ENCODE results near the gene CUZD1.

The CUZD1 gene

DNA sequence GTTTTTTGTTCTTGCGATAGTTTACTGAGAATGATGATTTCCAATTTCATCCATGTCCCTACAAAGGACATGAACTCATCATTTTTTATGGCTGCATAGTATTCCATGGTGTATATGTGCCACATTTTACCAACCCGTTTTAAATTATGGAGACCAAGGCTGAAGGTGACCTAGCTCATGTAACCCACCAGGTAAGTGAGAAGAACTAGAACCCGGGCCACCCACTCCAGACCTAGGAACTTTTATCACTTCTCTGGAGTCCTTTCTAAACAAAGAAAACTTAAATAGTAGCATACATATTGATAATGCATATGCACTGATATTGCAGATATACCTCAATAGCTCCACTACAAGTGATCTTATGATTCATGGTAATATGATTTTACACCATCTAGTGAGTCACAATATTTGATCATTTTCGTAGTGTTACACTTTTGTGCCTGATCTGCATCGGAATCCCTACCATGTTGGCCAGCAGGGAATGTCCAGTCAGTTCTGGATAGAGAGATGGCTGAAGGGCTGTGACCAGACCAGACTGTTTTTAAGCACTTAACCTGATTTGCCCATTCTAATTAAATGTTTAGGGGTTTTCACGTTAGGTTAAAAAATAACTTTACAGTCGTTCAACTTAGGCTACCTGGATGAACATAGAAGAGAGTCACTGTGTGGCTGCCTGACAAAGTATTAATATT, 15.2 kb downstream of the CUZD1 start:
- no peak for TF ChIP-seq CTCF (conservative IDR thresholded peaks at IDR 0.05; ENCODE audit: low read depth, low read length)
- no peak for DNase-seq (ENCODE audit: low read depth)
- H3K4me3 ChIP-seq (ENCODE audit: low read depth, low read length): no peak overlapping the region

GRCh38 chr10:122829454-122829853, 16.2 kb downstream of the CUZD1 start:
- H3K4me3 ChIP-seq (ENCODE audit: low read depth, low read length): no peak overlapping the region
- no peak for DNase-seq (ENCODE audit: low read depth)
- TF ChIP-seq CTCF (conservative IDR thresholded peaks at IDR 0.05; ENCODE audit: low read depth, low read length): no peak

GRCh38 chr10:122828716-122829255, 16.9 kb downstream of the CUZD1 start:
- no peak overlapping the region for H3K4me3 ChIP-seq (ENCODE audit: low read depth, low read length)
- no peak for DNase-seq (ENCODE audit: low read depth)
- no peak for TF ChIP-seq CTCF (conservative IDR thresholded peaks at IDR 0.05; ENCODE audit: low read depth, low read length)

GRCh38 chr10:122827302-122827701, 18.4 kb downstream of the CUZD1 start:
- no peak overlapping the region for H3K4me3 ChIP-seq (ENCODE audit: low read depth, low read length)
- DNase-seq (ENCODE audit: low read depth): no peak
- TF ChIP-seq CTCF (conservative IDR thresholded peaks at IDR 0.05; ENCODE audit: low read depth, low read length): no peak

DNA sequence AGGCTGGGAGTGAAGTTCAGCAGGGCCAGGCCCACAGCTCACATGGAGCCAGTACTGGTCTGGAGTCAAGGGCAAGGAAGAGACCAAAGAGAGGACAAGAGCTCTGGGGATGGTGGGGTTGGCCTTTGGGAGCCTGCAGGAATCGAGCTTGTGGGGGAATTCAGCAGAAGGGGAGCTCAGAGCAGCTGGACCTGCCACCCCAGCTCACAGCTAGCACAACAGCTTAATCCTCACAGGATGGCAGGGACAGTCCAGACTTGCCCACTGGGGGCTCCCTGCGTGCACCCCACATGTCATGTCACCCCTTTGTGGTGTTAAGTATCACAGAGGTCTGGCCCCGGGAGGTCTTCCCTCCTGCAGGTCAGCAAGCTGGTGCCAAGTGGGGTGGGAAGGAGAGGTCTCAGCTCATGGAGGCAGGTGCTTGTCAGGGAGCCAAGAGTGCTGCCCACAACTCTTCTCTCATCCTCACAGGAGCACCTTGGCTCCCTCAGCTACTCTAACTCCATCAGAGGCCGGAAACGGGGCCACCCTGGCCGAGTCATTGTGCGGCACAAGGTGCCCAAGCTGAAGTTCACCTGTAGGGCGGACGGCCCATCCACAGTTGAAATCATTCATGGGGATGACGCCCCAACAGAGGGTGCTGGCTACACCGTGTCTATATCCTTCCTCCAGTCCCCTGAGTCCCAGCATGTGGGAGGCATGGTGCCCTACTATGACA, 22.5 kb downstream of the CUZD1 start:
- no peak for TF ChIP-seq CTCF (conservative IDR thresholded peaks at IDR 0.05; ENCODE audit: low read depth, low read length)
- no peak for DNase-seq (ENCODE audit: low read depth)
- no peak overlapping the region for H3K4me3 ChIP-seq (ENCODE audit: low read depth, low read length)

- no peak for DNase-seq (ENCODE audit: low read depth)
- no peak for TF ChIP-seq CTCF (conservative IDR thresholded peaks at IDR 0.05; ENCODE audit: low read depth, low read length)
- no peak overlapping the region for H3K4me3 ChIP-seq (ENCODE audit: low read depth, low read length)
These were observed 23.8 kb downstream of the CUZD1 start for GRCh38 chr10:122821808-122822207.

Data from choroid plexus epithelial cell (primary cell).